AG04450 (cell line): ENCODE results near the gene RNF43. TPM values are rescaled to one million over a fixed set of nuclear protein-coding genes. Genes with fewer than 3 reads are reported as not detected.

Source experiments
- CTCF ChIA-PET: fragments of 300-600, 350-600 bp; formaldehyde crosslinking; extraction: SDS; loops from one replicate; lab custom pipeline; 2022; ENCODE audit warnings: antibody characterized with exemption, inconsistent platforms; lab: Charles Lee
- POLR2A ChIA-PET: fragments of 350-600 bp; formaldehyde crosslinking; extraction: SDS; loops from one replicate; lab custom pipeline; 2021; ENCODE audit warnings: antibody characterized with exemption, inconsistent platforms; lab: Yijun Ruan, JAX
- DNase-seq: peaks from one replicate; pipeline ENCODE4 v3.0.0-alpha.2; 2011; ENCODE audit warnings: low read depth, low spot score
- H3K27ac ChIP-seq: one replicate; pipeline ENCODE4 v1.5.1; 2012; ENCODE audit warnings: low read depth, low read length, control low read depth
- H3K27me3 ChIP-seq: one replicate; pipeline ENCODE4 v1.6.0; 2012; ENCODE audit warnings: low read length; ENCODE audit not compliant: control insufficient read depth, insufficient read depth
- H3K4me3 ChIP-seq: 2 replicates; pipeline ENCODE4 v1.5.1; 2011; ENCODE audit warnings: mild to moderate bottlenecking, low read depth, low read length, control low read depth
- H3K9me3 ChIP-seq: 2 replicates; pipeline ENCODE4 v1.5.1; 2012; ENCODE audit warnings: low read length; ENCODE audit not compliant: control insufficient read depth, insufficient read depth
- polyA plus RNA-seq: library from polyadenylated mRNA; depleted of rRNA; stranded (reverse); fragments of >200 nt; gene quantifications from 2 replicates; pipeline ENCODE4 v1.2.3, GENCODE V29; 2011
- TF ChIP-seq, protein P1 (sequence below): IDR thresholded peaks from 2 replicates; pipeline ENCODE4 v1.5.1; 2011; ENCODE audit warnings: low read depth, low read length, control low read depth, inconsistent platforms

Gene RNF43
- polyA plus RNA-seq, 1 experiment, result not detected

DNA sequence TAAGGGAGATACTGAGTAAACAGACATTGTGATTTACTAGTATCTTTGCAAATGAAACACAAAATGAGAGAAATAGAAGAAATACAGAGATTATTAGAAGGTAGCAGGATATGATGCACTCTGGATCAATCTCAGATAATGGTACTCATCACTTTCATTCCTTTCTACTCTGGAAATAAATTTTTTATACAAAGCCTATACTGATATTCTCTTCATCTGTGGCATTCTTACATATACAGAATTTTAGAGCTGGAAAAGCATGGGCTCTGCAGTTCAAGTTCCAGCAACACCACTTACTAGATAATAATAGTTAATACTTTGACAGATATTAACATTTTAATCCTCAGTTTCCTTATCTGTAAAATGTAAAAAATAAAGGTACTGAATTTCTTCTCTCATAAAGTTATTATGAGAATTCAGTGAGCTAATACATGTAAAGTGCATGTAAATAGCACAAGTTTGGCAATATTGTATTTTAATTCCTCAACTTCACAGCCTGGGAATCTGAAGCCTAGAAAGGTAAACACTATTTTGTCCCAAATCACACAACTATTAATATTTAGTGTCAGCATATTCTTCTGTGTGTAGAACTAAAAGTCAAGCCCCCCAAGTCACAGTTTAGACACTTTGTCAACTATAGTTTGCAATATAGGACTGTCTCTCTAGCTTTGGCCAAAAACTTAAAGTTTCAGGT is 6.5 kb downstream of the RNF43 start:
- ChIA-PET CTCF (interaction anchor here (0.6 kb wide), 1 partner anchor 93 kb away, joined by 3 read pairs; no protein-coding TSS in a partner anchor), POLR2A (no interaction called here)
- Histone ChIP-seq H3K9me3 (no peaks in the 10 kb centered on the region), H3K27ac (no peak overlapping the region), H3K27me3 (peaks cover 7% of the 10 kb centered on the region), H3K4me3 (no peak overlapping the region)
- DNase-seq, result no peak
- TF ChIP-seq, protein P1, sequence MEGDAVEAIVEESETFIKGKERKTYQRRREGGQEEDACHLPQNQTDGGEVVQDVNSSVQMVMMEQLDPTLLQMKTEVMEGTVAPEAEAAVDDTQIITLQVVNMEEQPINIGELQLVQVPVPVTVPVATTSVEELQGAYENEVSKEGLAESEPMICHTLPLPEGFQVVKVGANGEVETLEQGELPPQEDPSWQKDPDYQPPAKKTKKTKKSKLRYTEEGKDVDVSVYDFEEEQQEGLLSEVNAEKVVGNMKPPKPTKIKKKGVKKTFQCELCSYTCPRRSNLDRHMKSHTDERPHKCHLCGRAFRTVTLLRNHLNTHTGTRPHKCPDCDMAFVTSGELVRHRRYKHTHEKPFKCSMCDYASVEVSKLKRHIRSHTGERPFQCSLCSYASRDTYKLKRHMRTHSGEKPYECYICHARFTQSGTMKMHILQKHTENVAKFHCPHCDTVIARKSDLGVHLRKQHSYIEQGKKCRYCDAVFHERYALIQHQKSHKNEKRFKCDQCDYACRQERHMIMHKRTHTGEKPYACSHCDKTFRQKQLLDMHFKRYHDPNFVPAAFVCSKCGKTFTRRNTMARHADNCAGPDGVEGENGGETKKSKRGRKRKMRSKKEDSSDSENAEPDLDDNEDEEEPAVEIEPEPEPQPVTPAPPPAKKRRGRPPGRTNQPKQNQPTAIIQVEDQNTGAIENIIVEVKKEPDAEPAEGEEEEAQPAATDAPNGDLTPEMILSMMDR, result no peak

DNA sequence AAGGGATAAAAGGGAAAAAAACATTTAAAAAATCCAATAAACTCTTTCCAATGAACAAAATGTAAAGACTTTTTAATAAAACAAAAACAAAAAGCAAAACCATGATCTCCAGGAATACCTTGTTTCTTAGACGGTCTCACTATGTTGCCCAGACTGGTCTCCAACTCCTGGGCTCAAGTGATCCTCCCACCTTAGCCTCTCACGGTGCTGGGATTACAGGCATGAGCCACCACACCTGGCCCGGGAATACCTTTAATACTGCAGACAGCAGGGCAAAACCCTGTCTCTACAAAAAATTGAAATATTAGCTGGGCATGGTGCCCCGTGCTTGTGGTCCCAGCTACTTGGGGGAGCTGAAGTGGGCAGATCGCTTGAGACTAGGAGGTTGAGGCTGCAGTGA is 7.9 kb downstream of the RNF43 start:
- CTCF ChIA-PET, result interaction anchor here (0.5 to 1.9 kb wide), 2 partner anchors 92 to 600 kb away, joined by 3 to 4 read pairs; no protein-coding TSS in a partner anchor
- H3K4me3 ChIP-seq, result no peak overlapping the region
- H3K27me3 ChIP-seq, result no peaks in the 10 kb centered on the region
- POLR2A ChIA-PET, result no interaction called here
- H3K27ac ChIP-seq, result no peak overlapping the region
- TF ChIP-seq, protein P1, result no peak
- H3K9me3 ChIP-seq, result no peaks in the 10 kb centered on the region
- DNase-seq, result no peak

DNA sequence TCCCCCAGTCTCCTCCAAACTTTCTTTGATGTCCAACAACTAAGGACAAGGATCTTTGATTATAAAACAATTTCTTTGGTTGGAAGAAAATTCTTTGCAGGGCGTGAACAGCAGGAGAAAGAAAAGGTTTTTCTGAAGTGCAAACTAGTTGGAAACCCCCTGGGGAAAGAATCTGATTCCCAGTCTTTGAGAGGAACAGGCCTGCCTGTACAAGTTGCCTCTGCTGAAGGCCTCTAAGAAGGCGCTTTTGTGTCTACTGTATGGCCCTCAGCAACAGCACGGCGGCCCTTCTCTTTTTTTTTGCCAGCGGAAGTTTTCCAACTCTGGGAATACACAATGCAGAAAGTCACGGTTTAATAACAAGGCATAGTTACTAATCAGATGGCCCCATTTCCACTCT is 14.0 kb downstream of the RNF43 start:
- no peak for DNase-seq
- Histone ChIP-seq H3K27ac (no peak overlapping the region), H3K4me3 (no peak overlapping the region), H3K9me3 (no peaks in the 10 kb centered on the region), H3K27me3 (no peaks in the 10 kb centered on the region)
- CTCF ChIA-PET, result no interaction called here
- TF ChIP-seq, protein P1, result no peak
- POLR2A ChIA-PET, result no interaction called here

DNA sequence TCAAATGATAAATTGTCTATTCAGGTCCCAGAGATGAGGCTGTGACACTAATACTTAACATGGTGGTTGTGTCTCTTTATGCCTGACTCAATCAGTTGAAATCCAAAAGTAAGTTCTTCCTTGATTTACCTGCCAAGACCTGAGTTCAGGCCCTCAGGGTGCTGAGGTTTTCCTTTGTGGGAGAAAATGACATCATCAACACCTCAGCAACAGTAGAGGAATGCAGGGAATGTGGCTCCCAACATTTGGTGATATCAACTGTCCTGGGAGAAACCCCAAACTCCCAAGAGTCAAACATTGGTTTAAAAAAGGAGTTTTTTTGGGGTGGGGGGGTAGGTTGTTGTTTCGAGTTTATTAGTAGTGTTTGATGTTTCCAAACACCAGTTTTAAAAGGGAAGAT is 14.7 kb downstream of the RNF43 start:
- Histone ChIP-seq H3K27me3 (no peaks in the 10 kb centered on the region), H3K4me3 (no peak overlapping the region), H3K27ac (no peak overlapping the region), H3K9me3 (no peaks in the 10 kb centered on the region)
- CTCF ChIA-PET, result no interaction called here
- DNase-seq, result no peak
- POLR2A ChIA-PET, result no interaction called here
- TF ChIP-seq, protein P1, result no peak

DNA sequence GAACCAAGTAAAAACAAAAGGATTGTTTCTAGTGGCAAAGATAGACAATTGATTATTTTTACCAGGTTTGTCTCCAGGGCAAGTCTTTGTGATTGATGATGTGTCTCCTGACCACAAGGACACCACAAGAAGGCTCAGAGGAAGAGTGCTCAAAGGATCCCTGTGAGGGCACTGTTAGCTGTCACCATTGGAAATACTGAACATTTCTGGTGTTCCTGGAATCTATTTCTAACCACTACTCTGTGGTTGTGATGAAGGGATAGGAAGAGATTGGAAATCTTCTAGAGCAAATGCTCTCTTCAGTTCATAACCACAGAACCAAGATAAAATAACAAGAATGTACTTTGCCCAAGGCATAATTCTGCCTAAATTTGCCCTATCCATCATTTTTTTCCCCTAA is 15.3 kb downstream of the RNF43 start:
- Histone ChIP-seq H3K27ac (no peak overlapping the region), H3K27me3 (no peaks in the 10 kb centered on the region), H3K4me3 (no peak overlapping the region), H3K9me3 (no peaks in the 10 kb centered on the region)
- DNase-seq, result no peak
- TF ChIP-seq, protein P1, result no peak
- CTCF ChIA-PET, result no interaction called here
- POLR2A ChIA-PET, result no interaction called here
